ENCODE measurements around the gene MRRF.

- no peak for TF ChIP-seq PKNOX1 (IDR thresholded peaks at IDR 0.05)
- TF ChIP-seq FOXM1 (IDR thresholded peaks at IDR 0.05; ENCODE audit: borderline replicate concordance): no peak
- no peak for TF ChIP-seq ZNF384 (IDR thresholded peaks at IDR 0.05)
- no peak for TF ChIP-seq CTBP1 (IDR thresholded peaks at IDR 0.05; ENCODE audit: borderline replicate concordance)
- TF ChIP-seq TARDBP (IDR thresholded peaks at IDR 0.05): no peak
- no peak for TF ChIP-seq BHLHE40 (IDR thresholded peaks at IDR 0.05; ENCODE audit: borderline replicate concordance)
- no peak for TF ChIP-seq ARNT (IDR thresholded peaks at IDR 0.05)
- TF ChIP-seq SP1 (IDR thresholded peaks at IDR 0.05): no peak
These were observed 66.8 kb downstream of the MRRF start for GRCh38 chr9:122331523-122331927.
